Stimulated activated effector memory CD8-positive, alpha-beta T cell treated with anti-CD3 and anti-CD28 coated beads, Interleukin-12 subunit alpha, Interleukin-12 subunit beta, amount 100 ng/mL, for 72 hours (primary cell): Measurements from ENCODE around the gene PHF23.

Source experiments
- ATAC-seq: fragments of 150-1000 bp; cut with Tn5 transposase; 2 replicates; pipeline ENCODE4 v1.10.0; 2021
- DNase-seq, 2 donors: peaks; one replicate each; pipeline ENCODE4 v3.0.0; 2021 to 2022; ENCODE audit warnings: low spot score in 2 of 2
- H3K27ac Mint-ChIP-seq: one replicate; pipeline ENCODE4 v1.8.0; 2022; ENCODE audit warnings: mild to moderate bottlenecking, mixed read lengths
- H3K36me3 Mint-ChIP-seq: one replicate; pipeline ENCODE4 v1.8.0; 2022; ENCODE audit warnings: mild to moderate bottlenecking, mixed read lengths
- H3K4me1 Mint-ChIP-seq: one replicate; pipeline ENCODE4 v1.8.0; 2022; ENCODE audit warnings: mixed read lengths
- H3K4me3 Mint-ChIP-seq: one replicate; pipeline ENCODE4 v1.8.0; 2022; ENCODE audit warnings: mild to moderate bottlenecking, mixed read lengths
- H3K9me3 Mint-ChIP-seq: one replicate; pipeline ENCODE4 v1.8.0; 2022; ENCODE audit warnings: mixed read lengths

The PHF23 gene

GRCh38 chr17:7261379-7262191, 22.3 kb upstream of the PHF23 start:
- no peak for DNase-seq
- no peaks in the 10 kb centered on the region for H3K9me3 Mint-ChIP-seq
- peak overlapping the region; percentile 75 for H3K4me3 Mint-ChIP-seq
- H3K36me3 Mint-ChIP-seq: peaks cover 53% of the 10 kb centered on the region
- H3K4me1 Mint-ChIP-seq: peaks cover 31% of the 10 kb centered on the region
- peak overlapping the region; percentile 50 for H3K27ac Mint-ChIP-seq
- peak; percentile 60 for ATAC-seq

DNA sequence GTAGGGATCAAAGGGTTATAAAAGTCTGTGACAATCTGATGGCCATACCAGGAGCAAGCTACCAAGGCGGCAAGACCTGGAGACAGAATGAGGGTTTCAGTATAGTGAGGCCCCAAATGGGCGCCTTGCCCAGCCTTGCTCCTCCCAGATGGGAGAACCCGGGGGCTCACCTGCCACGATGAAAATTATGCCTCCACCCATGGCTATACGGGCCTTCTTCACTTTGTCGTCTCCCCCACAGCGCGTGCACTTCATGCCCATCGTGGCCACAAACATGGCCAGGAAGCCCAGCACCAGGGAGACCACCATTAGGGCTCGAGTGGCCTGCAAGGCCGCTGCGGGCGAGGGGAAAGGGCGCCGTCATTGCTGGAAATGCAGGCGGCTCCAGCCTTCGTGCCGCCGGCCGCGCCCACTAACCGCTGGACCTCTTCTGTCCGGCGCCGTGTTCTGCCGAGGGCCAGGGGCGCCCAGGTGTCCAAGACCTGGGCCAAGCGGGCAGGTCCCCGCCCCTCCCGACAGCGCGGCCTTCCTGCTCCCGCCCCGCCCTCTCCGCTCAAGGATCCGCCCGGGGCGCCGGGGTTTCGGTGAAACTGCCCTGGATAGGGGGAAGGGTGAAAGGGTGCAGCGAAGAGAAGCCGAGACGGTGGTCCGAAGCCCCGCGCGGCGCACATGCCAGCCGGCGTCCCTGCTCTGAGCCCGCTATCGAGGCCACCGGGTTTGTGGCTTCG, 21.6 kb upstream of the PHF23 start:
- DNase-seq (no peak), ATAC-seq (peak; percentile 46)
- Mint-ChIP-seq H3K4me1 (peaks cover 35% of the 10 kb centered on the region), H3K9me3 (no peaks in the 10 kb centered on the region), H3K4me3 (peak overlapping the region; percentile 75), H3K27ac (peak overlapping the region; percentile 50), H3K36me3 (peaks cover 60% of the 10 kb centered on the region)

DNA sequence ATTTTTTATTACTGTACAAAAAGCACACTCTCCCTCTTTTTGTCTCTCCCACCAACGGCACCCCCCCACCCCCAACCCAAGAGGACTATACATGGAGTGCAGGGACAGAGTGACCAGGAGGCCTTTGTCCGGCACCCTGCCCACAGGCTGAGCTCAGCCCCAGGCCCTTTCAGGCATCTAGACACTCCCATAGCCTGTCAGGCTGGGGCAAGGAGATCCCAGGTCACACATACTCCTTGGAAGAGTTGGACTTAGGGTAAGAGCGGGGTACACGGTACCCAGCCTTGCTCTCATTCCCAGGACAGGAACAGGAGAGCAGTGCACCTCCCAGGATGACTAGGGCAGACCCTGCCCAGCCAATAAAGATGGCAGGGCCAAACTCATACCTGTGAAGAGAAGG, 20.9 kb upstream of the PHF23 start:
- ATAC-seq (no peak), DNase-seq (no peak)
- Mint-ChIP-seq H3K36me3 (peaks cover 63% of the 10 kb centered on the region), H3K4me1 (peaks cover 35% of the 10 kb centered on the region), H3K4me3 (peak overlapping the region; percentile 75), H3K9me3 (no peaks in the 10 kb centered on the region), H3K27ac (no peak overlapping the region)

- no peak for DNase-seq
- Mint-ChIP-seq H3K9me3 (no peaks in the 10 kb centered on the region), H3K27ac (peak overlapping the region; percentile 40), H3K4me1 (peaks cover 35% of the 10 kb centered on the region), H3K36me3 (peaks cover 67% of the 10 kb centered on the region), H3K4me3 (no peak overlapping the region)
- no peak for ATAC-seq
Observed at GRCh38 chr17:7259555-7259889, 20.3 kb upstream of the PHF23 start.

GRCh38 chr17:7258731-7259554, 19.7 kb upstream of the PHF23 start:
- Mint-ChIP-seq H3K4me1 (peaks cover 32% of the 10 kb centered on the region), H3K27ac (peak overlapping the region; percentile 40), H3K4me3 (no peak overlapping the region), H3K9me3 (no peaks in the 10 kb centered on the region), H3K36me3 (peaks cover 73% of the 10 kb centered on the region)
- DNase-seq: no peak
- ATAC-seq: no peak

DNA sequence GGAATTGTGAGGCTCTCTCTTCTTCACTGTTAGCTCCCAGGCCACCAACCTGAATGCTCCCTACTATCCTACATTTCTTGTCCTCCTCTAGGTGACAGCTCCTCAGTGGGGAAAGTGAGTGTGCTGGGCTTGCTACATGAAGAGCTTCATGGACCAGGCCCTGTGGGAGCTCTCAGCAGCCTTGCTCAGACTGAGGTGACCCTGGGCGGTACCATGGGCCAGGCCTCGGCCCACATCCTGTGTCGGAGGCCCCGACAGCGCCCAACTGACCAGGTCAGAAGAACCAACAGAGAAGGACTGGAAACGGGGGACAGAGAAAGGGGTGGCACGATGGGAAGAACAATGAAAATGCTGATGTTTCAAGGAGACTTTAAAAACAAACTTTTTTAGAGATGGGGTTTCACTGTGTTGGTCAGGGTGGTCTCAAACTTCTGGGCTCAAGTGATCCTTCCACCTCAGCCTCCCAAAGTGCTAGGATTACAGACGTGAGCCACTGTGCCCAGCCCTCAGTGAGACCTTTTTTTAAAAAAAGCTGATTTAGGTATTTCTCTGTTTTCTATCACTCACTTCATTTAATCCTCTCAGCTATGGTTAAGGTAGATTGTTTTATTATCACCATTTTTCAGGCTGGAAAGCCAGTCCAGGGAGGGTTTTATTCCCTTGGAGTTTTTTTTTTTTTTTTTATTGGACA, 17.7 kb upstream of the PHF23 start:
- DNase-seq (no peak), ATAC-seq (no peak)
- Mint-ChIP-seq H3K4me1 (peaks cover 29% of the 10 kb centered on the region), H3K4me3 (no peak overlapping the region), H3K27ac (peak overlapping the region; percentile 76), H3K36me3 (peaks cover 85% of the 10 kb centered on the region), H3K9me3 (no peaks in the 10 kb centered on the region)

GRCh38 chr17:7254511-7254910, 15.3 kb upstream of the PHF23 start:
- Mint-ChIP-seq H3K36me3 (peaks cover 96% of the 10 kb centered on the region), H3K4me3 (no peak overlapping the region), H3K4me1 (peaks cover 38% of the 10 kb centered on the region), H3K9me3 (no peaks in the 10 kb centered on the region), H3K27ac (no peak overlapping the region)
- DNase-seq (no peak), ATAC-seq (no peak)

- no peak for ATAC-seq
- no peaks in the 10 kb centered on the region for H3K9me3 Mint-ChIP-seq
- peak overlapping the region; percentile 92 for H3K4me3 Mint-ChIP-seq
- no peak for DNase-seq
- peaks cover 89% of the 10 kb centered on the region for H3K36me3 Mint-ChIP-seq
- peak overlapping the region; percentile 100 for H3K27ac Mint-ChIP-seq
- peaks cover 51% of the 10 kb centered on the region for H3K4me1 Mint-ChIP-seq
Observed at GRCh38 chr17:7253082-7253481, 13.8 kb upstream of the PHF23 start.

- Mint-ChIP-seq H3K27ac (peak within 1 kb of the TSS; percentile 100), H3K9me3 (no peaks in the 10 kb centered on the region), H3K36me3 (peaks cover 87% of the 10 kb centered on the region), H3K4me3 (peak within 1 kb of the TSS; percentile 92), H3K4me1 (peaks cover 51% of the 10 kb centered on the region)
- peak; percentile 83 to 95 for DNase-seq
- peak; percentile 81 for ATAC-seq
Observed at GRCh38 chr17:7252176-7253043, 13.2 kb upstream of the PHF23 start, which contains the start of gene ELP5. TSS of gene ELP5 (plus strand) at chr17:7252215. CDS start at chr17:7252551, 336 bp downstream.

- ATAC-seq (peak; percentile 97), DNase-seq (peak; percentile 100)
- Mint-ChIP-seq H3K36me3 (peaks cover 86% of the 10 kb centered on the region), H3K9me3 (no peaks in the 10 kb centered on the region), H3K4me3 (peak within 1 kb of the TSS; percentile 92), H3K27ac (peak within 1 kb of the TSS; percentile 100), H3K4me1 (peaks cover 50% of the 10 kb centered on the region)
Observed at GRCh38 chr17:7251661-7252175, 12.5 kb upstream of the PHF23 start, which contains the start of gene CTDNEP1. TSS of gene CTDNEP1 (minus strand) at chr17:7251734. CDS start at chr17:7251296, 438 bp downstream.

DNA sequence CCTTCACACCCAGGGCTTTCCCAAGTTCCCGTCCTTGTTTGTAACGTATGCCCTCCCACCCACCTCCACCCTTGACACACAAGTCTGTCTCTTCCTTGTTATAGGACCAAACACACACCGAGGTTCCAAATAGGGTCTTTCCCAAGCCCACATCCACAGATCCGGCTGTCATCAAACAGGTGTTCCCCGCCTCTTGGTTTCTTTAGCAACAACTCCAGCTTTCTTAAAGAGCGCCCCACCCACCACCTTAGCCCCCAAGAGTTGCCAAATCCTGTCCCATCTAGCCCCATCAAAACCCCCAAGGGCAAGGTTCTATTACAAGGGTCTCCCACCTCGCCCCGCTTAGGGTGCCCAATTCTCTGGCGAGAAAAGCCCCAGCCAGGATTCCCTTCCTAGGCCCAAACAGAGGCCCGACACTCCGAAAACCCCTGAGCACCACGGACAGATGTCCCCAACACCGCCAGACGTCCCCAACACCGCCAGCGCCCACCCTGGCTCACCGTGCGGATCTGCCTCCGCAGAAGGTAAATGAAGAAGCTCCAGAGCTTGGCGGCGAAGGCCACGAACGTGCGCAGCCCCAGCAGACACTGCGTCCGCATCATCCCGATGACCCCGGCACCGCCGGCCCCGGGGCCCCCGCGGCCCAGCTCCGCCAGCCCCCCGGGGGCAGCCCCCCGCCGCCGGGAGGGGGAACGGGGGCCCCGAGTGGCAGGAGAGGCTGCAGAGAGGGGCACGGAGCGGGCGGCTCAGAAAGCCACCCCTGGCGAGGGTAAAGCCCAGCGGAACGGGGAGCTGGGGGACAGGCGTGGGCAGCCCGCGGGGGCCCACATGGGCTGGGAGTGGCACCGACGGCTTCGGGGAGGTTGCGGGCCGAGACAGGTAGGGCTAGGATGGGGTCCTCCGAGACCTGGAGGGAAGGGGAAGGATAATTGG, 11.7 kb upstream of the PHF23 start:
- no peak for DNase-seq

GRCh38 chr17:7249830-7250229, 10.6 kb upstream of the PHF23 start:
- no peak for DNase-seq
- Mint-ChIP-seq H3K36me3 (peaks cover 86% of the 10 kb centered on the region), H3K27ac (peak overlapping the region; percentile 100), H3K4me1 (peaks cover 53% of the 10 kb centered on the region), H3K4me3 (peak overlapping the region; percentile 92), H3K9me3 (no peaks in the 10 kb centered on the region)
- no peak for ATAC-seq

More for the DNA sequence above, 11.7 kb upstream of the PHF23 start:
- peak overlapping the region; percentile 100 for H3K27ac Mint-ChIP-seq
- peak; percentile 11 for ATAC-seq
- H3K4me1 Mint-ChIP-seq: peaks cover 52% of the 10 kb centered on the region
- H3K4me3 Mint-ChIP-seq: peak overlapping the region; percentile 92
- peaks cover 86% of the 10 kb centered on the region for H3K36me3 Mint-ChIP-seq
- H3K9me3 Mint-ChIP-seq: no peaks in the 10 kb centered on the region

- DNase-seq (no peak), ATAC-seq (no peak)
- H3K36me3 Mint-ChIP-seq: peaks cover 86% of the 10 kb centered on the region
- H3K4me3 Mint-ChIP-seq: peak overlapping the region; percentile 92
- H3K9me3 Mint-ChIP-seq: no peaks in the 10 kb centered on the region
- H3K4me1 Mint-ChIP-seq: peaks cover 53% of the 10 kb centered on the region
- peak overlapping the region; percentile 100 for H3K27ac Mint-ChIP-seq
Observed at GRCh38 chr17:7249214-7249613, 10.0 kb upstream of the PHF23 start.
